ELF-1 (cell line): ENCODE data around the gene GPR39.

Source experiments
- DNase-seq: peaks from one replicate; pipeline ENCODE4 v3.0.0-alpha.2; 2016; ENCODE audit warnings: low read depth, low spot score

Gene GPR39

GRCh38 chr2:132599556-132599955, 183.0 kb downstream of the GPR39 start:
- no peak for DNase-seq

GRCh38 chr2:132604561-132604960, 188.0 kb downstream of the GPR39 start:
- DNase-seq = no peak

DNA sequence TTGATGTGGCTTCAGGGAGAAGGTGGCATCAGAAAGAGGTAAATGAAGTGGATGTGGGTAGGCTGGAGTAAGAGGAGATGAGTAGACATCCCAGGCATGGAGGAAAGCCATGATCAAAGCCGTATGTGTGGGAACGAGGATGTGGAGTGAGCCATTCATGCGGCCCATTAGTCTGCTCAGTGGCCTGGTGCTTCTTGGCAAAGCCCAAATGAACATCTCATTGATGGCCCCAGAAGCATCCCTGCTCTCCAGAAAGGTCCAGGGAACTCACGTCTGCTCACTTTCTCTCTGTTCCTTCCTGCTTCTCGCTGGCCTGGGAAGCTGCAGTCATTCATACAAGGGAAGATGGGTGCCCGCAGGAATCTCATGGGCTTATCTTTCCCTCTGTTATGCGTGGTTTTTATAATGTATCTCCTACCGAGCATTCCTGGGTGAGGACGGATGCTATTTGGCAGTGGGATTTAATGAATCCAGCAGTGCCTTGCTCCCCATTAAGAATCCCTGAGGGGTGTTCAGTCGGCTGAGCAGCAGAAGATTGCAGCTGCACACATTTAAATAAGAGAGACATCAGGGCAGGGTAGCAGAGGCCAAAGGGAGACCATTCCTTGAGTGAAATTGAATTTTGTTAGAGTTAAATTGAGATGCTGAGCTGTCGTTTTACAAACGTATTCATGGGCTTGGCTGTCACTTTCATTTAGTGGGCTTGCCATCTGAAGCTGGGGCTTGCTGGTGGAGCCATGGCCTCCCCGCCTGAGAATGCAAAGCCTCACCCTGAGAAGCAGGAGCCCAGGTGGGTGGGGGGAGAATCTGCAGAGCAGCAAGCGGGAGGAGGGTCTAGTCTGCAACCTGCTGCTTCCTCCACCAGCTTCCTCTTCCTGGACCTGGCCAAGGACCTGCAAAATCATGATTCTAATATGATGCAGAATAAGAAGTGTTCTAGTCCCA, 188.9 kb downstream of the GPR39 start:
- DNase-seq = no peak

- no peak for DNase-seq
These were observed 190.0 kb downstream of the GPR39 start for GRCh38 chr2:132606649-132607048.

GRCh38 chr2:132607426-132608090, 191.0 kb downstream of the GPR39 start:
- no peak for DNase-seq

DNA sequence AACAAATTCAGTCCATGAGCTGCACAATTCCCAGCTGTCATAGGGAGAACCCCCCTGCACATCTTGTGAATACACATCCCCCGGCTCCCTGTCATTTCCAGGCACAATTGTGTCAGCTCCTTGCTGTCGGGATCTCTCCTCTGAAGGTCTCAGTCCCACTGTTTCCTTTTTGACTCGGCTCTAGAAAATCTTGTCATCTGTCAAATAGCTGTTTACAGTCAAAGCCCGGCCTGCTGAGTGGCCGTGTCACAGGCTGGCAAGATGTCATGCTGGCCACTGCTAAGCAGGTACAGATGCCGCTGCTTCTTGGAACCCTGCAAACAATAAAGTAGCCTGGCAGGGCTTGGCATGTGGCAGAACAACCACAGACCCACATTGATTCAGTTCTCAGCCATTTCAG, 191.7 kb downstream of the GPR39 start:
- DNase-seq = no peak

DNA sequence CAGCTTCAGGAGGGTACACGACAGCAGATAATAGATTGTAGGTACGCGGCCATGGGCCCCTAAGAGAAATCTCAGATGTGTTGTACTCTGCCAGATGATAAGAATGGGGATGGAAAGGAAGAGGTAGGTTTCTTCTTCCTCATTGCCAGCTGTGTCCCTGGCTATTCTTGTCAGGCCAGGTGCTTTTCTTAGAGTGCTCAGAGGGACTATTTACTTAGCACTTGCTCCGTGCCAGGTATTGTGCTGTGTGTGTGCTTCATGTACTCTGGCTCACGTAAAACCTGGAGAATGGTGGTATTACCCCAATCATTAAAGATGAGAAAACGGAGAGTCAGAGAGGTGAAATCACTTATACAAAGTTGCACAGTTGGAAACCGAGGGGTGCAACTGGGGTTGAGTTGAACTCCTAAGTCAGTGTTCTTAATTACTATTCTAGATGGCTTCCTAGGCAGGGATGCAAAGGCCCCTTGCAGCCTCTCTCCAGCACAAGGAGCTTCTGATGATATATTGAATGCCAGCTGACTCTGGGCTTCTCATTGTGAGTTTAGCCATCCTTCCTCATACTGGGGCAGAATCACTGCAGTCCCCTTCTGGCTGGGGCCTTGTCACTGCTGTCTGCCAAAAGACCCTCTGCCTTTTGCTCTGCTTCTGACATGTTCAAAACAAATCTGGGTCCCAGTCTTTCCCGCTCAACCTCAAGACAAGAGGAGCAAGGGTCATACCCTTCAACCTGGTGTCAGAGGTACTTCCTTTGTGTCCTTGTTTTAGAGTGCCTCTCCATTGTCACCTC, 192.7 kb downstream of the GPR39 start:
- DNase-seq = no peak

- no peak for DNase-seq
These were observed 195.1 kb downstream of the GPR39 start for GRCh38 chr2:132611719-132612118.

- DNase-seq = no peak
These were observed 198.9 kb downstream of the GPR39 start for GRCh38 chr2:132615329-132616085.

- DNase-seq = no peak
These were observed 201.4 kb downstream of the GPR39 start for GRCh38 chr2:132617989-132618388.

DNA sequence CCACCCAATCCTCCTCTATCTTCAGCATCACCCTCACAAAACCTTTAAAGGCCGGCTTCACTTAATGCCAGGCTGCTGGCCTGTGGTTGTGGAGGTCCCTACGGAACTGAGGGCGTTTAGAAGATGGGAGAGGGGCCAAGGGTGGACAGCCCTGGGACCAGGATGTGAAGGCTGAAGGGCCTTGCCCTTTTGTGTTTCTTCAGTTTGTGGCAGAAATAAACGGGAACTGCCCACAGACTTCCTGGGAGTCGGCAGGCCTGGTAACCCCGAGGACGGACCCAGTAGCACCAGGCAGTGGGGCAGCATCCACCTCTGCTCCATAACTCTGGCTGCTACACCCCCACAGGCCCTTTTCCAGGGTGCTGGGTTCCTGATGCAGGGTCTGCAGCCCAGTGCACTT, 202.1 kb downstream of the GPR39 start:
- no peak for DNase-seq

GRCh38 chr2:132620115-132620514, 203.5 kb downstream of the GPR39 start:
- no peak for DNase-seq

DNA sequence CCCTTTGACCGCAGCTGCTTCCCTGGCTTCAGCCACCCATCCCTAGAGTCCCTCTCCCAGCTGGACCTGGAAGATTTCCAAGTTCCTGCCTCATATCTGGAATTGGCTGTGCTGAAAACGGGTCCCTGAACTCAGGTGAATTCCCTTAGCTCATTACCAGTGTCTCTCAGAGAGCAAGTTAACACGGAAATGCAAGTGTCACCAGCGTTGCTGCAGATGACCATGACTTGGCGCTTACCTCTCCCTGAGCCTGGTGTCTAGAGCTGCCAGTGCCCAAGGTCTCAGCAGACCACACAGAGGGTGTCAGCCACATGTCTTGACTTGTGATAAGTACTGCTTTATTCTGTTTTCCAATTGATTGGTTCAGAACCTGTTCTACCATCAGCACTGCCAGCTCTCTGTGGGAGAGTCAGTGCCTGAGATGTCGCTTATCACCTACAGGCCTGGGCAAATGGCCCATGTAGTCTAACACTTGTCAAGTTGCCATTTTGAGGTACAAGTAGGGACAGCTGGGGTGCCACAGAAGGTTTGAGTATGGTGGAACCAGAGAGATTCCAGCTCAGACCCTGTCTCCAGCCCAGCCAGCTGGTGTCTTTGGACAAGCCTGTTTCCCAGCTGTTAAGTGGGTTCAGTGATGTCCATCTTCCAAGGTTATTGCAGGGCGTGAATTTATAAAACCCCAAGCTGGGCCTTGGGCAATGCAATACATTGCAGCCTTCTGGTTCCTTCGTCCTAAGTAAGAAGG, 204.7 kb downstream of the GPR39 start:
- DNase-seq = no peak

GRCh38 chr2:132623096-132623839, 206.7 kb downstream of the GPR39 start:
- no peak for DNase-seq

DNA sequence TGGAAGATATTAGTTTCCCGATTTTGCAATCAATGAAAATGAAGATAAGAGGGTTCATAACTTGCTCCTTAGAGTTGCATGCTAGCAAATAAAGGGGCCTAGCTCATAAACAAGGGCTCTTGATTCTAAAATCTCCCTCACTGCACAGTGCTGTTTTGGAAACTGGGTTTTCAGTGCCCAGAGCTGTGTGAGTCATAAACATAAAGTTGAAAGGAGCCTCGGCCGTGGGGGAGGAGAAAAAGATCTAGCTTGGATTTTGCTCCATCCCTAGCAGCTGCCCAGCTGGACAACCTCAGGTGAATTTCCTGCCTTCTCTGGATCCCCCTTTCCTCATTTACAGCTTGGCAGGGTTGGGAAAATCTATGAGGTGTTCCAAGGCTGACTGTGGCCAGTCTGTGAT, 210.9 kb downstream of the GPR39 start:
- DNase-seq = no peak

- peak; percentile 55 for DNase-seq
These were observed 215.5 kb downstream of the GPR39 start for GRCh38 chr2:132632000-132632649.

DNA sequence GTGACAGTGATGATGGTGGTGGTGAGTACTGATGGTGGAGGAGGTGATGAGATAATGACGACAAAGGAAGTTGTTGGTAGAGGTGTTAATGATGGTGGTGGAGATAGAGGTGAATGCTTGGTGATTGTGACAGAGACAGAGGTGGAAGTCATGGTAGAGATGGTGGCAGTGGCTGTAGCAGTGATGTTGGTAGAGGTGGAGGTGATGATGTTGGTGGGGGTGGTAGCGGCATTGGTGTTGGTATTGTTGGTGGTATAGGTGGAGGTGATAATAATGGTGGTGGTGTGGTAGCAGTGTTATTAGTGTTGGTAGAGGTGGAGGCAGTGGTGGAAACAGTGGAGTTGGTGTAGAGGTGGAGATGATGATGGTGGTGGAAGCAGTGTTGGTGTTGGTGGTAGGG, 217.0 kb downstream of the GPR39 start:
- DNase-seq = no peak

DNA sequence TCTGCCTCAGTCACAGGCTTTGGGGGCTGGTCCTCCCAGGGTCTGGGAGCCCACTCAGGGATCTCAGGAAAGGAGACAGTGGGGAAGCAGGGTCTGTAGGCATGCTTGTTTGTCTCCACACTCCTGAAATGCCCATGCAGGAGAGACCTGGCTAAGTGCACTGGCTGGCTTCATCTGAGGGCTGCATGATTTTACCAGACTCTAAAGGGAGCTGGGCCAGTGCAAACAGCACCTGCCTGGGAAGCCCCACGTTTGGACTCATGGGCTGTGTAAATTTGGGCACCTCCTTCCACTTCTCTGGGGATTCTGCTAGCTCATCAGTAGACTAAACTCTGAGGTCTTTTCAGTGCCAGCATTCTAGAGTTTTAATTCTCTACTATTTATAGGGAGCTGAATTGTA, 219.7 kb downstream of the GPR39 start:
- no peak for DNase-seq

GRCh38 chr2:132638313-132639040, 221.9 kb downstream of the GPR39 start:
- DNase-seq = no peak
